ENCODE results near the gene FHAD1. TPM values are rescaled to one million over a fixed set of nuclear protein-coding genes. Genes with fewer than 3 reads are reported as not detected.

FHAD1 gene
- total RNA-seq, 1 experiment from 2014 or later, result 1.9 TPM

- H2BK5ac ChIP-seq (ENCODE audit: insufficient read length, low read length), result no peak overlapping the region
- H3K4me3 Mint-ChIP-seq, result no peak overlapping the region
These were observed 195.7 kb downstream of the FHAD1 start for GRCh38 chr1:15442759-15443158.

More at GRCh38 chr1:15442759-15443158, 195.7 kb downstream of the FHAD1 start:
- no peaks in the 10 kb centered on the region for H3K9me3 ChIP-seq (ENCODE audit: control insufficient read depth, low read depth, low read length)
- no peaks in the 10 kb centered on the region for H3K4me1 ChIP-seq (ENCODE audit: insufficient read depth, low read length)
- no peak overlapping the region for H3K4ac ChIP-seq (ENCODE audit: low read depth, low read length)
- H3T11ph ChIP-seq (ENCODE audit: low read length), result no peak overlapping the region
- no peak overlapping the region for H2BK20ac ChIP-seq (ENCODE audit: low read depth, low read length, poor library complexity, severe bottlenecking)
- Mint-ChIP-seq H3K36me3 (ENCODE audit: insufficient read depth in 1 of 3, low read depth in 3 of 3) (no peaks in the 10 kb centered on the region), H3K9me3 (no peaks in the 10 kb centered on the region; a peak in 1 of 5 replicates), H3K27me3 (ENCODE audit: low read depth) (peaks cover 4% of the 10 kb centered on the region), H3K4me1 (no peaks in the 10 kb centered on the region), H3K27ac (peak overlapping the region in 1 of 3 experiments; percentile 62; a peak in 1 of 7 replicates)
- no peaks in the 10 kb centered on the region for H3K23me2 ChIP-seq (ENCODE audit: insufficient read length, low read depth, low read length, poor library complexity, severe bottlenecking)
- no peak overlapping the region for H2BK120ac ChIP-seq (ENCODE audit: low read depth, low read length, poor library complexity, severe bottlenecking)
- no peak overlapping the region for H2AFZ ChIP-seq (ENCODE audit: low read length)
- H3K27ac ChIP-seq (ENCODE audit: insufficient read length, low read depth, low read length), result no peak overlapping the region
- no peak overlapping the region for H3K9ac ChIP-seq (ENCODE audit: extremely low read depth, insufficient read length, low read length)
- H4K5ac ChIP-seq (ENCODE audit: insufficient read length, low read depth, low read length), result no peak overlapping the region
- H3K23ac ChIP-seq (ENCODE audit: insufficient read length, low read depth, low read length), result no peak overlapping the region
- no peaks in the 10 kb centered on the region for H3K79me2 ChIP-seq (ENCODE audit: insufficient read depth, low read length)
- no peaks in the 10 kb centered on the region for H3K79me1 ChIP-seq (ENCODE audit: insufficient read depth, low read depth, low read length, poor library complexity, severe bottlenecking)
- no peak overlapping the region for H2BK12ac ChIP-seq (ENCODE audit: insufficient read length, low read depth, low read length)
- H4K8ac ChIP-seq (replicated peaks; ENCODE audit: insufficient read length, low read depth, low read length), result no peak overlapping the region
- no peak overlapping the region for H2AK5ac ChIP-seq (ENCODE audit: insufficient read length, low read length)
- no peak for TF ChIP-seq CTCF (conservative IDR thresholded peaks at IDR 0.05)
- no peak for DNase-seq
- H4K20me1 ChIP-seq (ENCODE audit: control insufficient read depth, insufficient read depth, insufficient read length), result no peaks in the 10 kb centered on the region
- no peak overlapping the region for H3K18ac ChIP-seq (ENCODE audit: insufficient read length, low read depth, low read length)
- no peak overlapping the region for H3K4me2 ChIP-seq (ENCODE audit: insufficient read depth, insufficient read length, low read length)
- H4K91ac ChIP-seq (ENCODE audit: insufficient read length, low read depth, low read length), result no peak overlapping the region
- H2BK15ac ChIP-seq (ENCODE audit: low read depth, low read length), result no peak overlapping the region
- H3K56ac ChIP-seq (ENCODE audit: insufficient read length, low read depth, low read length), result no peak overlapping the region
- H3K27me3 ChIP-seq (ENCODE audit: insufficient read depth, low read length), result no peaks in the 10 kb centered on the region
- no peak overlapping the region for H3K14ac ChIP-seq (ENCODE audit: insufficient read depth, low read length)
- WGBS (ENCODE audit: extremely low coverage, insufficient read length, low lambda C conversion rate), result no CpG with 5 or more reads among the region's 5 CpGs
